ENCODE results near the gene LYL1.

LYL1 gene

GRCh38 chr19:13092606-13093235, 9.9 kb downstream of the LYL1 start:
- DNase-seq (ENCODE audit: low read depth), result no peak

- DNase-seq (ENCODE audit: low read depth), result no peak
These were observed 10.5 kb downstream of the LYL1 start for GRCh38 chr19:13092158-13092543.

GRCh38 chr19:13091400-13092157, 11.1 kb downstream of the LYL1 start:
- no peak for DNase-seq (ENCODE audit: low read depth)

GRCh38 chr19:13090511-13091231, 12.0 kb downstream of the LYL1 start:
- no peak for DNase-seq (ENCODE audit: low read depth)

GRCh38 chr19:13089857-13090507, 12.7 kb downstream of the LYL1 start:
- no peak for DNase-seq (ENCODE audit: low read depth)

- no peak for DNase-seq (ENCODE audit: low read depth)
These were observed 13.4 kb downstream of the LYL1 start for GRCh38 chr19:13089139-13089856.

GRCh38 chr19:13087795-13088537, 14.7 kb downstream of the LYL1 start:
- no peak for DNase-seq (ENCODE audit: low read depth)

- DNase-seq (ENCODE audit: low read depth), result no peak
These were observed 15.4 kb downstream of the LYL1 start for GRCh38 chr19:13087295-13087694.

GRCh38 chr19:13086341-13086740, 16.3 kb downstream of the LYL1 start:
- DNase-seq (ENCODE audit: low read depth), result no peak

GRCh38 chr19:13085666-13086065, 17.0 kb downstream of the LYL1 start:
- DNase-seq (ENCODE audit: low read depth), result no peak

- no peak for DNase-seq (ENCODE audit: low read depth)
These were observed 19.0 kb downstream of the LYL1 start for GRCh38 chr19:13083627-13084026.

GRCh38 chr19:13083008-13083404, 19.7 kb downstream of the LYL1 start:
- no peak for DNase-seq (ENCODE audit: low read depth)

- no peak for DNase-seq (ENCODE audit: low read depth)
These were observed 20.3 kb downstream of the LYL1 start for GRCh38 chr19:13082192-13083007.

GRCh38 chr19:13079542-13079986, 23.1 kb downstream of the LYL1 start:
- DNase-seq (ENCODE audit: low read depth), result no peak

- no peak for DNase-seq (ENCODE audit: low read depth)
These were observed 23.6 kb downstream of the LYL1 start for GRCh38 chr19:13078897-13079541.

- no peak for DNase-seq (ENCODE audit: low read depth)
These were observed 24.3 kb downstream of the LYL1 start for GRCh38 chr19:13078381-13078780.

- DNase-seq (ENCODE audit: low read depth), result no peak
These were observed 25.4 kb downstream of the LYL1 start for GRCh38 chr19:13077240-13077639.

- DNase-seq (ENCODE audit: low read depth), result no peak
These were observed 25.9 kb downstream of the LYL1 start for GRCh38 chr19:13076787-13077186.

GRCh38 chr19:13076320-13076719, 26.3 kb downstream of the LYL1 start:
- DNase-seq (ENCODE audit: low read depth), result no peak

- DNase-seq (ENCODE audit: low read depth), result no peak
These were observed 28.3 kb downstream of the LYL1 start for GRCh38 chr19:13074378-13074777.
